NOMO-1 treated with DMSO at 0.1 percent for 48 hours (cell line): ENCODE measurements around the gene MALRD1.
A peak's percentile ranks its signal among the peaks of the same experiment; 100 is the strongest.
"Not testable (repeated sequence)": the region's sequence is repeated elsewhere in the genome, so short reads cannot be mapped to it uniquely, and the experiment has no call there.

Experiments used
- DNase-seq: peaks from one replicate; lab custom pipeline; 2025; ENCODE audit not compliant: unreplicated experiment; lab: John Stamatoyannopoulos, UW

The MALRD1 gene

GRCh38 chr10:19480353-19480752 is 431.8 kb downstream of the MALRD1 start:
- no peak for DNase-seq

GRCh38 chr10:19483421-19483820 is 434.8 kb downstream of the MALRD1 start:
- no peak for DNase-seq

GRCh38 chr10:19488592-19489280 is 440.1 kb downstream of the MALRD1 start:
- no peak for DNase-seq

- DNase-seq: peak; percentile 4
Observed at GRCh38 chr10:19491166-19491565, 442.6 kb downstream of the MALRD1 start.

GRCh38 chr10:19493917-19494316 is 445.3 kb downstream of the MALRD1 start:
- DNase-seq: no peak

GRCh38 chr10:19497026-19497425 is 448.4 kb downstream of the MALRD1 start:
- no peak for DNase-seq

- DNase-seq: no peak
Observed at GRCh38 chr10:19498393-19499290, 450.0 kb downstream of the MALRD1 start.

GRCh38 chr10:19499291-19499770 is 450.7 kb downstream of the MALRD1 start:
- no peak for DNase-seq

- no peak for DNase-seq
Observed at GRCh38 chr10:19500959-19501358, 452.4 kb downstream of the MALRD1 start.

GRCh38 chr10:19505320-19506312 is 457.0 kb downstream of the MALRD1 start:
- no peak for DNase-seq

GRCh38 chr10:19510005-19510732 is 461.6 kb downstream of the MALRD1 start:
- DNase-seq: not testable (repeated sequence)

- no peak for DNase-seq
Observed at GRCh38 chr10:19518109-19518508, 469.5 kb downstream of the MALRD1 start.

- DNase-seq: no peak
Observed at GRCh38 chr10:19518632-19519031, 470.0 kb downstream of the MALRD1 start.

- DNase-seq: no peak
Observed at GRCh38 chr10:19531324-19531723, 482.7 kb downstream of the MALRD1 start.

- no peak for DNase-seq
Observed at GRCh38 chr10:19532411-19532810, 483.8 kb downstream of the MALRD1 start.

- DNase-seq: no peak
Observed at GRCh38 chr10:19541299-19541698, 492.7 kb downstream of the MALRD1 start.

- no peak for DNase-seq
Observed at GRCh38 chr10:19546224-19546623, 497.6 kb downstream of the MALRD1 start.

GRCh38 chr10:19549503-19549902 is 500.9 kb downstream of the MALRD1 start:
- no peak for DNase-seq

- DNase-seq: no peak
Observed at GRCh38 chr10:19556666-19557065, 508.1 kb downstream of the MALRD1 start.

- no peak for DNase-seq
Observed at GRCh38 chr10:19561181-19561580, 512.6 kb downstream of the MALRD1 start.
